Naive thymus-derived CD8-positive, alpha-beta T cell (primary cell): ENCODE results near the gene TSPAN14. TPM values are rescaled to one million over a fixed set of nuclear protein-coding genes. Genes with fewer than 3 reads are reported as not detected.
A peak's percentile ranks its signal among the peaks of the same experiment; 100 is the strongest.

Experiments used
- ATAC-seq, 2 donors: fragments of 150-1000 bp; cut with Tn5 transposase in 1 of 2; sonication (Bioruptor Pico), chemical (Tn5 transposase) in 1 of 2; 1 replicate in 1 of 2; 2 replicates in 1 of 2; pipeline ENCODE4 v1.10.0; 2021; ENCODE audit warnings: mild to moderate bottlenecking in 2 of 2, moderate library complexity in 2 of 2
- POLR2A ChIA-PET: fragments of 350-600 bp; sonication (Branson Sonifier 250); formaldehyde crosslinking; loops from one replicate; lab custom pipeline; 2021; ENCODE audit warnings: antibody characterized with exemption; lab: Charles Lee
- DNase-seq, 10 donors: peaks; one replicate each; pipeline versions ENCODE4 v3.0.0 to v3.0.0-alpha.2; 2020 to 2022
- H3K27ac Mint-ChIP-seq, 10 donors: one replicate each; pipeline ENCODE4 v1.8.0; 2020 to 2022; ENCODE audit warnings: mild to moderate bottlenecking in 10 of 10, mixed read lengths in 10 of 10, moderate library complexity in 4 of 10, inconsistent platforms in 1 of 10
- H3K27me3 Mint-ChIP-seq, 5 donors: one replicate each; pipeline ENCODE4 v1.8.0; 2021 to 2022; ENCODE audit warnings: mixed read lengths in 5 of 5
- H3K36me3 Mint-ChIP-seq, 3 donors: one replicate each; pipeline ENCODE4 v1.8.0; 2020 to 2022; ENCODE audit warnings: mixed read lengths in 3 of 3, mild to moderate bottlenecking in 2 of 3, inconsistent platforms in 1 of 3
- H3K4me1 Mint-ChIP-seq, 4 donors: one replicate each; pipeline ENCODE4 v1.8.0; 2021 to 2022; ENCODE audit warnings: mixed read lengths in 4 of 4
- H3K4me3 Mint-ChIP-seq, 10 donors: one replicate each; pipeline ENCODE4 v1.8.0; 2020 to 2022; ENCODE audit warnings: mild to moderate bottlenecking in 10 of 10, mixed read lengths in 10 of 10, moderate library complexity in 6 of 10, inconsistent platforms in 1 of 10
- H3K9me3 Mint-ChIP-seq, 9 donors: one replicate each; pipeline ENCODE4 v1.8.0; 2020 to 2022; ENCODE audit warnings: mixed read lengths in 9 of 9, mild to moderate bottlenecking in 3 of 9, inconsistent platforms in 1 of 9, moderate library complexity in 1 of 9
- polyA plus RNA-seq, 3 donors: library from polyadenylated mRNA; unstranded; fragments of 300-500 nt; fragmentation: Illumina TruSeq; gene quantifications; one replicate each; pipeline ENCODE4 v1.2.3, GENCODE V29; 2021
- total RNA-seq, 8 experiments: library from RNA in 2 of 8; stranded (reverse) in 2 of 8; gene quantifications; one replicate each; pipeline ENCODE4 v1.2.3 and lab custom pipeline; 2021 to 2026

Gene TSPAN14
- total and polyA plus RNA-seq, 5 experiments from 2014 or later = 152 to 293 (median 163) TPM

- peaks cover 0 to 2% (median 1%) of the 10 kb centered on the region in 3 donors for H3K36me3 Mint-ChIP-seq
- DNase-seq (no peak), ATAC-seq (no peak)
- H3K9me3 Mint-ChIP-seq = no peaks in the 10 kb centered on the region
- no peak overlapping the region for H3K4me3 Mint-ChIP-seq
- POLR2A ChIA-PET = interaction anchor here (19.3 to 37.5 kb wide), 2 partner anchors 18 to 54 kb away, joined by 382 to 914 read pairs; no protein-coding TSS in a partner anchor
- H3K27ac Mint-ChIP-seq = no peak overlapping the region
- H3K4me1 Mint-ChIP-seq = peaks cover 25 to 48% (median 44%) of the 10 kb centered on the region in 4 donors
- no peaks in the 10 kb centered on the region for H3K27me3 Mint-ChIP-seq
Measured at GRCh38 chr10:80451132-80451531, 3.0 kb upstream of the TSPAN14 start.

- Mint-ChIP-seq H3K27ac (no peak overlapping the region), H3K4me1 (peaks cover 22 to 46% (median 42%) of the 10 kb centered on the region in 4 donors), H3K36me3 (peaks cover 0 to 5% (median 2%) of the 10 kb centered on the region in 3 donors), H3K9me3 (no peaks in the 10 kb centered on the region), H3K4me3 (no peak overlapping the region), H3K27me3 (no peaks in the 10 kb centered on the region)
- ATAC-seq = no peak
- no peak for DNase-seq
- POLR2A ChIA-PET = interaction anchor here (1.0 to 37.5 kb wide), 4 partner anchors 17 to 53 kb away, joined by 7 to 914 read pairs (median 512); no protein-coding TSS in a partner anchor
Measured at GRCh38 chr10:80452069-80452468, 2.0 kb upstream of the TSPAN14 start.

- DNase-seq (no peak), ATAC-seq (no peak)
- Mint-ChIP-seq H3K4me3 (no peak overlapping the region), H3K27ac (no peak overlapping the region), H3K36me3 (peaks cover 0 to 5% (median 2%) of the 10 kb centered on the region in 3 donors), H3K27me3 (no peaks in the 10 kb centered on the region), H3K9me3 (no peaks in the 10 kb centered on the region), H3K4me1 (peaks cover 22 to 47% (median 40%) of the 10 kb centered on the region in 4 donors)
- POLR2A ChIA-PET = interaction anchor here (0.6 to 37.5 kb wide), 6 partner anchors 8 to 69 kb away, joined by 4 to 914 read pairs (median 198); no protein-coding TSS in a partner anchor
Measured at GRCh38 chr10:80452640-80453039, 1.5 kb upstream of the TSPAN14 start.

- POLR2A ChIA-PET = interaction anchor here (0.6 to 37.5 kb wide), 6 partner anchors 9 to 68 kb away, joined by 4 to 914 read pairs (median 198); no protein-coding TSS in a partner anchor
- H3K9me3 Mint-ChIP-seq = no peaks in the 10 kb centered on the region
- peak; percentile 0 to 9 for ATAC-seq
- H3K4me3 Mint-ChIP-seq = peak overlapping the region in 5 of 10 donors; percentile 83 to 86 (median 85)
- H3K4me1 Mint-ChIP-seq = peaks cover 22 to 49% (median 41%) of the 10 kb centered on the region in 4 donors
- H3K27me3 Mint-ChIP-seq = no peaks in the 10 kb centered on the region
- H3K36me3 Mint-ChIP-seq = peaks cover 0 to 5% (median 2%) of the 10 kb centered on the region in 3 donors
- peak in 2 of 10 donors; percentile 37 to 43 for DNase-seq
- peak overlapping the region in 6 of 10 donors; percentile 93 to 98 (median 96) for H3K27ac Mint-ChIP-seq
Measured at GRCh38 chr10:80453056-80453841, 861 bp upstream of the TSPAN14 start.

- Mint-ChIP-seq H3K4me3 (peak overlapping the region in 9 of 10 donors; percentile 85 to 99 (median 98)), H3K4me1 (peaks cover 26 to 56% (median 45%) of the 10 kb centered on the region in 4 donors), H3K27ac (peak overlapping the region; percentile 91 to 100 (median 97)), H3K9me3 (no peaks in the 10 kb centered on the region), H3K27me3 (no peaks in the 10 kb centered on the region), H3K36me3 (peaks cover 0 to 5% (median 2%) of the 10 kb centered on the region in 3 donors)
- ATAC-seq (peak; percentile 21 to 32), DNase-seq (peak in 2 of 10 donors; percentile 12 to 22)
- POLR2A ChIA-PET = interaction anchor here (1.6 to 37.5 kb wide), 4 partner anchors 11 to 51 kb away, joined by 6 to 914 read pairs (median 512); no protein-coding TSS in a partner anchor
Measured at GRCh38 chr10:80454513-80455460, 677 bp downstream of the TSPAN14 start.

GRCh38 chr10:80455461-80456349, 1.6 kb downstream of the TSPAN14 start:
- H3K4me3 Mint-ChIP-seq = peak overlapping the region in 9 of 10 donors; percentile 85 to 99 (median 98)
- DNase-seq = no peak
- POLR2A ChIA-PET = interaction anchor here (0.6 to 37.5 kb wide), 5 partner anchors 12 to 50 kb away, joined by 3 to 914 read pairs (median 382); no protein-coding TSS in a partner anchor

GRCh38 chr10:80457554-80458262, 3.6 kb downstream of the TSPAN14 start:
- peak overlapping the region in 9 of 10 donors; percentile 80 to 99 (median 98) for H3K4me3 Mint-ChIP-seq
- ATAC-seq (no peak), DNase-seq (no peak)
- H3K36me3 Mint-ChIP-seq = peaks cover 0 to 6% (median 2%) of the 10 kb centered on the region in 3 donors
- peak overlapping the region; percentile 91 to 100 (median 97) for H3K27ac Mint-ChIP-seq
- H3K4me1 Mint-ChIP-seq = peaks cover 46 to 85% (median 73%) of the 10 kb centered on the region in 4 donors
- no peaks in the 10 kb centered on the region for H3K9me3 Mint-ChIP-seq
- no peaks in the 10 kb centered on the region for H3K27me3 Mint-ChIP-seq
- POLR2A ChIA-PET = interaction anchor here (3.4 to 37.5 kb wide), 4 partner anchors 11 to 48 kb away, joined by 18 to 914 read pairs (median 512); no protein-coding TSS in a partner anchor

More at GRCh38 chr10:80455461-80456349, 1.6 kb downstream of the TSPAN14 start:
- ATAC-seq = no peak
- peaks cover 32 to 65% (median 53%) of the 10 kb centered on the region in 4 donors for H3K4me1 Mint-ChIP-seq
- peak overlapping the region; percentile 91 to 100 (median 97) for H3K27ac Mint-ChIP-seq
- H3K9me3 Mint-ChIP-seq = no peaks in the 10 kb centered on the region
- peaks cover 0 to 6% (median 2%) of the 10 kb centered on the region in 3 donors for H3K36me3 Mint-ChIP-seq
- H3K27me3 Mint-ChIP-seq = no peaks in the 10 kb centered on the region

GRCh38 chr10:80458263-80458625, 4.1 kb downstream of the TSPAN14 start:
- H3K9me3 Mint-ChIP-seq = no peaks in the 10 kb centered on the region
- H3K27me3 Mint-ChIP-seq = no peaks in the 10 kb centered on the region
- H3K36me3 Mint-ChIP-seq = peaks cover 0 to 7% (median 2%) of the 10 kb centered on the region in 3 donors
- no peak for ATAC-seq
- no peak for DNase-seq
- peak overlapping the region; percentile 91 to 100 (median 97) for H3K27ac Mint-ChIP-seq
- POLR2A ChIA-PET = interaction anchor here (1.5 to 37.5 kb wide), 6 partner anchors 11 to 270 kb away, joined by 6 to 914 read pairs (median 200); no protein-coding TSS in a partner anchor
- H3K4me3 Mint-ChIP-seq = peak overlapping the region in 9 of 10 donors; percentile 80 to 99 (median 98)
- peaks cover 49 to 87% (median 77%) of the 10 kb centered on the region in 4 donors for H3K4me1 Mint-ChIP-seq

GRCh38 chr10:80458638-80459037, 4.5 kb downstream of the TSPAN14 start:
- POLR2A ChIA-PET = interaction anchor here (0.6 to 37.5 kb wide), 9 partner anchors 3 to 271 kb away, joined by 3 to 914 read pairs (median 18); partner anchors contain the start of gene TSPAN14
- Mint-ChIP-seq H3K27ac (peak overlapping the region; percentile 91 to 100 (median 97)), H3K9me3 (no peaks in the 10 kb centered on the region), H3K36me3 (peaks cover 0 to 11% (median 2%) of the 10 kb centered on the region in 3 donors), H3K27me3 (no peaks in the 10 kb centered on the region), H3K4me1 (peaks cover 49 to 87% (median 77%) of the 10 kb centered on the region in 4 donors), H3K4me3 (peak overlapping the region in 9 of 10 donors; percentile 80 to 99 (median 98))
- no peak for DNase-seq
- ATAC-seq = no peak
